ENCODE measurements around the gene ALDH4A1. TPM values are rescaled to one million over a fixed set of nuclear protein-coding genes. Genes with fewer than 3 reads are reported as not detected.

ALDH4A1 gene
- total and polyA plus RNA-seq, 2 experiments from 2014 or later, result 11.3 to 33.8 TPM

DNA sequence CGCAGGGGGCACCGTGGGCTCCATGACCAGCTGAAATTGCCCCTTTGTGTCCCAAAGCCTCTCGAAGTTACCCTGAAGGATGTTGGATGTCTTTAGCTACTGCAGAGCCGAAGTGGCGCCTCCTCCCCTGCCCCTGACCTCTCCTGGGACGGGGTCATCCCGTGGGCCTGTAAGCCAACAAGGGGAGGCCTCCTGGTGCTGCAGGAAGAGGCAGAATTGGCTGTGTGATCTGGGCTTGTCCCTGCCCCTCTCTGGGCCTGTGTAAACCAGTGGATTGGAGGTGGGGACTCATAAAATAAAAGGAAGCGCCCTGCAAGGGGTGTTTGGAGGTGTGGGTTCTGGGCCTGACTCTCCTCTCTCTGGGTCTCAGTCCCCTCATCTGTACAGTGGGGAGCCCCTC, 40.8 kb downstream of the ALDH4A1 start:
- H3K4me3 ChIP-seq, result no peak overlapping the region
- no peak overlapping the region for H3K4me2 ChIP-seq
- no peaks in the 10 kb centered on the region for H3K79me2 ChIP-seq (replicated peaks; ENCODE audit: insufficient read depth)
- Mint-ChIP-seq H3K36me3 (ENCODE audit: low read depth) (no peaks in the 10 kb centered on the region), H3K27ac (no peak overlapping the region), H3K4me1 (no peaks in the 10 kb centered on the region), H3K9me3 (no peaks in the 10 kb centered on the region), H3K4me3 (no peak overlapping the region), H3K27me3 (ENCODE audit: insufficient read depth, low read depth, poor library complexity) (no peaks in the 10 kb centered on the region)
- H3K27me3 ChIP-seq (ENCODE audit: insufficient read depth), result no peaks in the 10 kb centered on the region
- 0 out of 2 replicates have a peak, but pooled peaks cover 10% of the 10 kb centered on the region for H3K9me2 ChIP-seq (ENCODE audit: insufficient read depth)
- DNase-seq (ENCODE audit: low spot score), result no peak
- no peaks in the 10 kb centered on the region for H3K36me3 ChIP-seq (ENCODE audit: insufficient read depth)
- no peaks in the 10 kb centered on the region for H4K20me1 ChIP-seq (replicated peaks; ENCODE audit: insufficient read depth)
- H2AFZ ChIP-seq, result 0 out of 2 replicates have a peak overlapping the region, but pooled peaks have one; percentile 2
- no peak for ATAC-seq
- H3F3A ChIP-seq (replicated peaks; ENCODE audit: low read depth), result no peaks in the 10 kb centered on the region
- no peaks in the 10 kb centered on the region for H3K4me1 ChIP-seq (ENCODE audit: insufficient read depth)
- H3K27ac ChIP-seq (ENCODE audit: low read depth), result no peak overlapping the region
- TF ChIP-seq EZH2phosphoT487 (IDR thresholded peaks at IDR 0.05; ENCODE audit: unreplicated experiment), result no peak
- no peak for TF ChIP-seq EZH2 (IDR thresholded peaks at IDR 0.05; ENCODE audit: low read depth, unreplicated experiment)
- TF ChIP-seq, protein P1, sequence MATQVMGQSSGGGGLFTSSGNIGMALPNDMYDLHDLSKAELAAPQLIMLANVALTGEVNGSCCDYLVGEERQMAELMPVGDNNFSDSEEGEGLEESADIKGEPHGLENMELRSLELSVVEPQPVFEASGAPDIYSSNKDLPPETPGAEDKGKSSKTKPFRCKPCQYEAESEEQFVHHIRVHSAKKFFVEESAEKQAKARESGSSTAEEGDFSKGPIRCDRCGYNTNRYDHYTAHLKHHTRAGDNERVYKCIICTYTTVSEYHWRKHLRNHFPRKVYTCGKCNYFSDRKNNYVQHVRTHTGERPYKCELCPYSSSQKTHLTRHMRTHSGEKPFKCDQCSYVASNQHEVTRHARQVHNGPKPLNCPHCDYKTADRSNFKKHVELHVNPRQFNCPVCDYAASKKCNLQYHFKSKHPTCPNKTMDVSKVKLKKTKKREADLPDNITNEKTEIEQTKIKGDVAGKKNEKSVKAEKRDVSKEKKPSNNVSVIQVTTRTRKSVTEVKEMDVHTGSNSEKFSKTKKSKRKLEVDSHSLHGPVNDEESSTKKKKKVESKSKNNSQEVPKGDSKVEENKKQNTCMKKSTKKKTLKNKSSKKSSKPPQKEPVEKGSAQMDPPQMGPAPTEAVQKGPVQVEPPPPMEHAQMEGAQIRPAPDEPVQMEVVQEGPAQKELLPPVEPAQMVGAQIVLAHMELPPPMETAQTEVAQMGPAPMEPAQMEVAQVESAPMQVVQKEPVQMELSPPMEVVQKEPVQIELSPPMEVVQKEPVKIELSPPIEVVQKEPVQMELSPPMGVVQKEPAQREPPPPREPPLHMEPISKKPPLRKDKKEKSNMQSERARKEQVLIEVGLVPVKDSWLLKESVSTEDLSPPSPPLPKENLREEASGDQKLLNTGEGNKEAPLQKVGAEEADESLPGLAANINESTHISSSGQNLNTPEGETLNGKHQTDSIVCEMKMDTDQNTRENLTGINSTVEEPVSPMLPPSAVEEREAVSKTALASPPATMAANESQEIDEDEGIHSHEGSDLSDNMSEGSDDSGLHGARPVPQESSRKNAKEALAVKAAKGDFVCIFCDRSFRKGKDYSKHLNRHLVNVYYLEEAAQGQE (IDR thresholded peaks at IDR 0.05; ENCODE audit: unreplicated experiment), result no peak
- no peak for TF ChIP-seq JUNB (IDR thresholded peaks at IDR 0.05; ENCODE audit: unreplicated experiment)
- TF ChIP-seq, protein P2, sequence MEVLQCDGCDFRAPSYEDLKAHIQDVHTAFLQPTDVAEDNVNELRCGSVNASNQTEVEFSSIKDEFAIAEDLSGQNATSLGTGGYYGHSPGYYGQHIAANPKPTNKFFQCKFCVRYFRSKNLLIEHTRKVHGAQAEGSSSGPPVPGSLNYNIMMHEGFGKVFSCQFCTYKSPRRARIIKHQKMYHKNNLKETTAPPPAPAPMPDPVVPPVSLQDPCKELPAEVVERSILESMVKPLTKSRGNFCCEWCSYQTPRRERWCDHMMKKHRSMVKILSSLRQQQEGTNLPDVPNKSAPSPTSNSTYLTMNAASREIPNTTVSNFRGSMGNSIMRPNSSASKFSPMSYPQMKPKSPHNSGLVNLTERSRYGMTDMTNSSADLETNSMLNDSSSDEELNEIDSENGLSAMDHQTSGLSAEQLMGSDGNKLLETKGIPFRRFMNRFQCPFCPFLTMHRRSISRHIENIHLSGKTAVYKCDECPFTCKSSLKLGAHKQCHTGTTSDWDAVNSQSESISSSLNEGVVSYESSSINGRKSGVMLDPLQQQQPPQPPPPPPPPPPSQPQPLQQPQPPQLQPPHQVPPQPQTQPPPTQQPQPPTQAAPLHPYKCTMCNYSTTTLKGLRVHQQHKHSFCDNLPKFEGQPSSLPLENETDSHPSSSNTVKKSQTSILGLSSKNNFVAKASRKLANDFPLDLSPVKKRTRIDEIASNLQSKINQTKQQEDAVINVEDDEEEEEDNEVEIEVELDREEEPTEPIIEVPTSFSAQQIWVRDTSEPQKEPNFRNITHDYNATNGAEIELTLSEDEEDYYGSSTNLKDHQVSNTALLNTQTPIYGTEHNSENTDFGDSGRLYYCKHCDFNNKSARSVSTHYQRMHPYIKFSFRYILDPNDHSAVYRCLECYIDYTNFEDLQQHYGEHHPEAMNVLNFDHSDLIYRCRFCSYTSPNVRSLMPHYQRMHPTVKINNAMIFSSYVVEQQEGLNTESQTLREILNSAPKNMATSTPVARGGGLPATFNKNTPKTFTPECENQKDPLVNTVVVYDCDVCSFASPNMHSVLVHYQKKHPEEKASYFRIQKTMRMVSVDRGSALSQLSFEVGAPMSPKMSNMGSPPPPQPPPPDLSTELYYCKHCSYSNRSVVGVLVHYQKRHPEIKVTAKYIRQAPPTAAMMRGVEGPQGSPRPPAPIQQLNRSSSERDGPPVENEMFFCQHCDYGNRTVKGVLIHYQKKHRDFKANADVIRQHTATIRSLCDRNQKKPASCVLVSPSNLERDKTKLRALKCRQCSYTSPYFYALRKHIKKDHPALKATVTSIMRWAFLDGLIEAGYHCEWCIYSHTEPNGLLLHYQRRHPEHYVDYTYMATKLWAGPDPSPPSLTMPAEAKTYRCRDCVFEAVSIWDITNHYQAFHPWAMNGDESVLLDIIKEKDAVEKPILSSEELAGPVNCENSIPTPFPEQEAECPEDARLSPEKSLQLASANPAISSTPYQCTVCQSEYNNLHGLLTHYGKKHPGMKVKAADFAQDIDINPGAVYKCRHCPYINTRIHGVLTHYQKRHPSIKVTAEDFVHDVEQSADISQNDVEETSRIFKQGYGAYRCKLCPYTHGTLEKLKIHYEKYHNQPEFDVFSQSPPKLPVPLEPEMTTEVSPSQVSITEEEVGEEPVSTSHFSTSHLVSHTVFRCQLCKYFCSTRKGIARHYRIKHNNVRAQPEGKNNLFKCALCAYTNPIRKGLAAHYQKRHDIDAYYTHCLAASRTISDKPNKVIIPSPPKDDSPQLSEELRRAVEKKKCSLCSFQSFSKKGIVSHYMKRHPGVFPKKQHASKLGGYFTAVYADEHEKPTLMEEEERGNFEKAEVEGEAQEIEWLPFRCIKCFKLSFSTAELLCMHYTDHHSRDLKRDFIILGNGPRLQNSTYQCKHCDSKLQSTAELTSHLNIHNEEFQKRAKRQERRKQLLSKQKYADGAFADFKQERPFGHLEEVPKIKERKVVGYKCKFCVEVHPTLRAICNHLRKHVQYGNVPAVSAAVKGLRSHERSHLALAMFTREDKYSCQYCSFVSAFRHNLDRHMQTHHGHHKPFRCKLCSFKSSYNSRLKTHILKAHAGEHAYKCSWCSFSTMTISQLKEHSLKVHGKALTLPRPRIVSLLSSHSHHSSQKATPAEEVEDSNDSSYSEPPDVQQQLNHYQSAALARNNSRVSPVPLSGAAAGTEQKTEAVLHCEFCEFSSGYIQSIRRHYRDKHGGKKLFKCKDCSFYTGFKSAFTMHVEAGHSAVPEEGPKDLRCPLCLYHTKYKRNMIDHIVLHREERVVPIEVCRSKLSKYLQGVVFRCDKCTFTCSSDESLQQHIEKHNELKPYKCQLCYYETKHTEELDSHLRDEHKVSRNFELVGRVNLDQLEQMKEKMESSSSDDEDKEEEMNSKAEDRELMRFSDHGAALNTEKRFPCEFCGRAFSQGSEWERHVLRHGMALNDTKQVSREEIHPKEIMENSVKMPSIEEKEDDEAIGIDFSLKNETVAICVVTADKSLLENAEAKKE (CRISPR knock-in tag; IDR thresholded peaks at IDR 0.05), result no peak
- no peak for TF ChIP-seq ZNF331 (CRISPR knock-in tag; IDR thresholded peaks at IDR 0.05; ENCODE audit: low read depth)
- no peak for TF ChIP-seq POLR2AphosphoS5 (IDR thresholded peaks at IDR 0.05; ENCODE audit: low read depth)
- TF ChIP-seq NANOG (IDR thresholded peaks at IDR 0.05; ENCODE audit: borderline replicate concordance), result no peak
- TF ChIP-seq CREB1 (CRISPR knock-in tag; IDR thresholded peaks at IDR 0.05; ENCODE audit: low read depth), result no peak
- TF ChIP-seq, protein P3, sequence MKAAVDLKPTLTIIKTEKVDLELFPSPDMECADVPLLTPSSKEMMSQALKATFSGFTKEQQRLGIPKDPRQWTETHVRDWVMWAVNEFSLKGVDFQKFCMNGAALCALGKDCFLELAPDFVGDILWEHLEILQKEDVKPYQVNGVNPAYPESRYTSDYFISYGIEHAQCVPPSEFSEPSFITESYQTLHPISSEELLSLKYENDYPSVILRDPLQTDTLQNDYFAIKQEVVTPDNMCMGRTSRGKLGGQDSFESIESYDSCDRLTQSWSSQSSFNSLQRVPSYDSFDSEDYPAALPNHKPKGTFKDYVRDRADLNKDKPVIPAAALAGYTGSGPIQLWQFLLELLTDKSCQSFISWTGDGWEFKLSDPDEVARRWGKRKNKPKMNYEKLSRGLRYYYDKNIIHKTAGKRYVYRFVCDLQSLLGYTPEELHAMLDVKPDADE (IDR thresholded peaks at IDR 0.05), result no peak
- no peak for TF ChIP-seq ZNF114 (CRISPR knock-in tag; IDR thresholded peaks at IDR 0.05)
- TF ChIP-seq, protein P4, sequence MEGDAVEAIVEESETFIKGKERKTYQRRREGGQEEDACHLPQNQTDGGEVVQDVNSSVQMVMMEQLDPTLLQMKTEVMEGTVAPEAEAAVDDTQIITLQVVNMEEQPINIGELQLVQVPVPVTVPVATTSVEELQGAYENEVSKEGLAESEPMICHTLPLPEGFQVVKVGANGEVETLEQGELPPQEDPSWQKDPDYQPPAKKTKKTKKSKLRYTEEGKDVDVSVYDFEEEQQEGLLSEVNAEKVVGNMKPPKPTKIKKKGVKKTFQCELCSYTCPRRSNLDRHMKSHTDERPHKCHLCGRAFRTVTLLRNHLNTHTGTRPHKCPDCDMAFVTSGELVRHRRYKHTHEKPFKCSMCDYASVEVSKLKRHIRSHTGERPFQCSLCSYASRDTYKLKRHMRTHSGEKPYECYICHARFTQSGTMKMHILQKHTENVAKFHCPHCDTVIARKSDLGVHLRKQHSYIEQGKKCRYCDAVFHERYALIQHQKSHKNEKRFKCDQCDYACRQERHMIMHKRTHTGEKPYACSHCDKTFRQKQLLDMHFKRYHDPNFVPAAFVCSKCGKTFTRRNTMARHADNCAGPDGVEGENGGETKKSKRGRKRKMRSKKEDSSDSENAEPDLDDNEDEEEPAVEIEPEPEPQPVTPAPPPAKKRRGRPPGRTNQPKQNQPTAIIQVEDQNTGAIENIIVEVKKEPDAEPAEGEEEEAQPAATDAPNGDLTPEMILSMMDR (conservative IDR thresholded peaks at IDR 0.05; ENCODE audit: low read depth in 2 of 2), result no peak
- no peak for TF ChIP-seq STAT1 (IDR thresholded peaks at IDR 0.05; ENCODE audit: unreplicated experiment)
